CD14-positive monocyte (primary cell): ENCODE data around the gene LCE1F. TPM values are rescaled to one million over a fixed set of nuclear protein-coding genes. Genes with fewer than 3 reads are reported as not detected.

Experiments used
- DNase-seq, 3 donors: peaks; one replicate each; pipeline ENCODE4 v3.0.0-alpha.2; 2011 to 2022
- H2AFZ ChIP-seq: 2 replicates; pipeline ENCODE4 v1.6.0; 2012; ENCODE audit warnings: mild to moderate bottlenecking, low read depth, low read length, inconsistent platforms; ENCODE audit not compliant: insufficient read depth, poor library complexity, severe bottlenecking
- H3K27ac ChIP-seq, 2 donors: 1 replicate in 1 of 2; 2 replicates in 1 of 2; pipeline ENCODE4 v1.5.1; 2012 to 2013; ENCODE audit warnings: low read length in 2 of 2, control low read depth in 1 of 2, inconsistent platforms in 1 of 2, low read depth in 1 of 2, mild to moderate bottlenecking in 1 of 2
- H3K27me3 ChIP-seq, 2 donors: one replicate each; pipeline versions ENCODE4 v1.6.0 to v1.6.1; 2011 to 2013; ENCODE audit warnings: low read length in 2 of 2; ENCODE audit not compliant: control insufficient read depth in 2 of 2, insufficient read depth in 2 of 2
- H3K36me3 ChIP-seq, 2 donors: replicated peaks in 1 of 2; 1 replicate in 1 of 2; 2 replicates in 1 of 2; pipeline versions ENCODE4 v1.5.1 to v1.6.1; 2012 to 2013; ENCODE audit warnings: low read length in 2 of 2, control low read depth in 1 of 2, inconsistent platforms in 1 of 2, mild to moderate bottlenecking in 1 of 2; ENCODE audit not compliant: insufficient read depth in 2 of 2, control insufficient read depth in 1 of 2
- H3K4me1 ChIP-seq, 2 donors: 1 replicate in 1 of 2; 2 replicates in 1 of 2; pipeline versions ENCODE4 v1.5.1 to v1.6.1; 2012 to 2013; ENCODE audit warnings: low read length in 2 of 2, control low read depth in 1 of 2, inconsistent platforms in 1 of 2, mild to moderate bottlenecking in 1 of 2, moderate library complexity in 1 of 2; ENCODE audit not compliant: insufficient read depth in 2 of 2, control insufficient read depth in 1 of 2
- H3K4me2 ChIP-seq: replicated peaks from 2 replicates; pipeline ENCODE3; 2012; ENCODE audit warnings: low read length, moderate library complexity, mild to moderate bottlenecking; ENCODE audit not compliant: poor library complexity, severe bottlenecking; ENCODE audit errors: extremely low read depth
- H3K4me3 ChIP-seq, 3 experiments: fragments of 200-600 bp in 1 of 3; sonication (generic) in 1 of 3; replicated peaks in 1 of 3; 1 replicate in 2 of 3; 2 replicates in 1 of 3; pipeline ENCODE4 v1.5.1; 2011 to 2013; ENCODE audit warnings: low read length in 3 of 3, mild to moderate bottlenecking in 3 of 3, control low read depth in 2 of 3, low read depth in 2 of 3, inconsistent platforms in 1 of 3, moderate library complexity in 1 of 3
- H3K79me2 ChIP-seq: 2 replicates; pipeline ENCODE4 v1.6.0; 2012; ENCODE audit warnings: mild to moderate bottlenecking, control low read depth, inconsistent platforms, low read length, moderate library complexity; ENCODE audit not compliant: insufficient read depth
- H3K9ac ChIP-seq: 2 replicates; pipeline ENCODE4 v1.6.0; 2017; ENCODE audit warnings: low read length, mild to moderate bottlenecking; ENCODE audit not compliant: insufficient read depth, poor library complexity, severe bottlenecking
- H3K9me3 ChIP-seq, 2 donors: replicated peaks in 1 of 2; 1 replicate in 1 of 2; 2 replicates in 1 of 2; pipeline versions ENCODE4 v1.5.1 to v1.6.1; 2012 to 2013; ENCODE audit warnings: low read length in 2 of 2, control low read depth in 1 of 2; ENCODE audit not compliant: control insufficient read depth in 1 of 2, insufficient read depth in 1 of 2
- H4K20me1 ChIP-seq: 2 replicates; pipeline ENCODE4 v1.6.0; 2012; ENCODE audit warnings: mild to moderate bottlenecking, low read length, control low read depth, moderate library complexity; ENCODE audit not compliant: insufficient read depth
- H3K27ac Mint-ChIP-seq, 7 donors: one replicate each; pipeline ENCODE4 v1.8.0; 2020; ENCODE audit warnings: mild to moderate bottlenecking in 7 of 7, mixed read lengths in 7 of 7, moderate library complexity in 6 of 7, inconsistent platforms in 2 of 7
- H3K27me3 Mint-ChIP-seq, 3 donors: one replicate each; pipeline ENCODE4 v1.8.0; 2021 to 2022; ENCODE audit warnings: low read depth in 3 of 3, mild to moderate bottlenecking in 3 of 3, mixed read lengths in 3 of 3, moderate library complexity in 3 of 3, inconsistent platforms in 1 of 3
- H3K36me3 Mint-ChIP-seq, 2 donors: one replicate each; pipeline ENCODE4 v1.8.0; 2020; ENCODE audit warnings: mixed read lengths in 2 of 2, inconsistent platforms in 1 of 2, mild to moderate bottlenecking in 1 of 2
- H3K4me1 Mint-ChIP-seq: one replicate; pipeline ENCODE4 v1.8.0; 2020; ENCODE audit warnings: mild to moderate bottlenecking, mixed read lengths
- H3K4me3 Mint-ChIP-seq, 2 donors: one replicate each; pipeline ENCODE4 v1.8.0; 2020; ENCODE audit warnings: mild to moderate bottlenecking in 2 of 2, mixed read lengths in 2 of 2, moderate library complexity in 1 of 2
- H3K9me3 Mint-ChIP-seq, 7 donors: one replicate each; pipeline ENCODE4 v1.8.0; 2020 to 2022; ENCODE audit warnings: mixed read lengths in 7 of 7, mild to moderate bottlenecking in 6 of 7, moderate library complexity in 6 of 7, inconsistent platforms in 2 of 7
- WGBS: methylation state at CpG from one replicate; pipeline ENCODE4 v1.1.5; 2013; ENCODE audit warnings: missing lambda C conversion rate; ENCODE audit not compliant: insufficient coverage; 5-methylcytosine and 5-hydroxymethylcytosine counted together
- intact Hi-C, 2 donors: fragments of 100-400 bp; cut with micrococcal nuclease; formaldehyde crosslinking; loops; one replicate each; pipeline versions ENCODE4 v1.15.0 to v1.15.1; 2023
- polyA plus RNA-seq, 3 donors: library from polyadenylated mRNA; depleted of rRNA in 1 of 3; unstranded in 2 of 3; stranded (reverse) in 1 of 3; fragments of 300-500 nt in 2 of 3; fragments of >200 nt in 1 of 3; fragmentation: Illumina TruSeq in 2 of 3; gene quantifications; 1 replicate in 2 of 3; 2 replicates in 1 of 3; pipeline ENCODE4 v1.2.3, GENCODE V29; 2012 to 2021
- TF ChIP-seq, protein P1 (sequence below): fragments of 200-600 bp; IDR thresholded peaks from one replicate; pipeline ENCODE4 v1.8.0; 2022; ENCODE audit warnings: antibody characterized with exemption, mild to moderate bottlenecking

Gene LCE1F
- polyA plus RNA-seq, 3 donors: not detected

DNA sequence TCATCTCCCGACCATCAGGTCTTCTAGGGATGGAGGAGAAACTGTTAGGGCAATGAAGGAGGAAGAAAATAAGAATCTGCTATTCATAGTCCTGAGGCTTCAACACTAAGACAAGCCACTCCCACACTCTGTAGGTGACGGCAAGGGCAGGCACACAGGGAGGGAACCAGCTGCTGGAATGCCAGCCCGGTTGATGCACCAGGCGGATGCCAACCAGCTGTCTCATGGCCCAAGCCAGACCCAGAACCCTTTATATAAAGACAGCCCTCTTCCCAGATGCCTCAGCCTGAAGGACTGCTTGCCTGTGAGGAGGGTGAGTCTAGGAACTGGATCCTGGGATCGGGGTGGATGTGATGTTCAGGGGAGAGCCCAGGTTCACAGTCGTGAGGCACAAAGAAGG lies 17.2 kb upstream of the LCE1F start, which contains the start of gene KPRP:
Gene KPRP, plus strand, starts transcription at position 279 of the 400 bp plus-strand sequence. CDS start 1,564 bp downstream, outside the sequence.
- Histone ChIP-seq H3K27ac (no peak within 1 kb of the TSS), H4K20me1 (no peaks in the 10 kb centered on the region), H2AFZ (no peak within 1 kb of the TSS), H3K27me3 (peaks cover 0 to 3% of the 10 kb centered on the region in 2 donors), H3K9ac (no peak within 1 kb of the TSS), H3K36me3 (no peaks in the 10 kb centered on the region), H3K79me2 (no peaks in the 10 kb centered on the region), H3K9me3 (no peaks in the 10 kb centered on the region), H3K4me3 (no peak within 1 kb of the TSS), H3K4me2 (no peak within 1 kb of the TSS), H3K4me1 (no peaks in the 10 kb centered on the region)
- no peak for DNase-seq
- Mint-ChIP-seq H3K9me3 (peaks cover 0 to 2% (median 0%) of the 10 kb centered on the region in 7 donors), H3K27me3 (peaks cover 3 to 14% (median 7%) of the 10 kb centered on the region in 3 donors), H3K36me3 (no peaks in the 10 kb centered on the region), H3K4me1 (no peaks in the 10 kb centered on the region), H3K4me3 (no peak within 1 kb of the TSS), H3K27ac (no peak within 1 kb of the TSS)
- TF ChIP-seq, protein P1, sequence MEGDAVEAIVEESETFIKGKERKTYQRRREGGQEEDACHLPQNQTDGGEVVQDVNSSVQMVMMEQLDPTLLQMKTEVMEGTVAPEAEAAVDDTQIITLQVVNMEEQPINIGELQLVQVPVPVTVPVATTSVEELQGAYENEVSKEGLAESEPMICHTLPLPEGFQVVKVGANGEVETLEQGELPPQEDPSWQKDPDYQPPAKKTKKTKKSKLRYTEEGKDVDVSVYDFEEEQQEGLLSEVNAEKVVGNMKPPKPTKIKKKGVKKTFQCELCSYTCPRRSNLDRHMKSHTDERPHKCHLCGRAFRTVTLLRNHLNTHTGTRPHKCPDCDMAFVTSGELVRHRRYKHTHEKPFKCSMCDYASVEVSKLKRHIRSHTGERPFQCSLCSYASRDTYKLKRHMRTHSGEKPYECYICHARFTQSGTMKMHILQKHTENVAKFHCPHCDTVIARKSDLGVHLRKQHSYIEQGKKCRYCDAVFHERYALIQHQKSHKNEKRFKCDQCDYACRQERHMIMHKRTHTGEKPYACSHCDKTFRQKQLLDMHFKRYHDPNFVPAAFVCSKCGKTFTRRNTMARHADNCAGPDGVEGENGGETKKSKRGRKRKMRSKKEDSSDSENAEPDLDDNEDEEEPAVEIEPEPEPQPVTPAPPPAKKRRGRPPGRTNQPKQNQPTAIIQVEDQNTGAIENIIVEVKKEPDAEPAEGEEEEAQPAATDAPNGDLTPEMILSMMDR: no peak
- 84% methylated on average over 4 of the region's 6 CpGs for WGBS
- intact Hi-C loops: no loop called here

DNA sequence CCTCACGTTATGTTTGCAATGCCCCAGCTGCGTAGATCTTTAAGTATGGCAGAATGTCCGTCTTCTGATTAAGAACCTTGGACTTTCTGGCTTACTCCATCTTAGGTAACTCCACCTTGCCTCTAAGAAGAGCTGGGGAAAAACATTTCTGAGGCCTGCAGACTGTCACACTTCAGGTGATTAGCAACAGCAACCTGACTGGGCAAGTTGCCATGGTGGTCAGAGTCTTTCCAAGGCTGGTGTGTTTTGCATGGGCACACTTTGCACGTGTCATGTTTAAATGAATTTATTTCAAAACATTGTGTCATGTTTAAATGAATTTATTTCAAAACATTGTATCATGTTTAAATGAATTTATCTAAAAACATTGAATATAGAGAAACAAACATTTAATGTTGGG lies 16.3 kb upstream of the LCE1F start:
- H4K20me1 ChIP-seq: no peaks in the 10 kb centered on the region
- no peak overlapping the region for H3K4me2 ChIP-seq
- TF ChIP-seq, protein P1: no peak
- no peaks in the 10 kb centered on the region for H3K4me1 ChIP-seq
- no peak for DNase-seq
- no peaks in the 10 kb centered on the region for H3K9me3 ChIP-seq
- H2AFZ ChIP-seq: no peak overlapping the region
- no peaks in the 10 kb centered on the region for H3K27me3 ChIP-seq
- intact Hi-C loops: no loop called here
- 92% methylated on average over 3 of the region's 4 CpGs for WGBS
- no peak overlapping the region for H3K27ac Mint-ChIP-seq
- no peak overlapping the region for H3K9ac ChIP-seq
- H3K79me2 ChIP-seq: no peaks in the 10 kb centered on the region
- peaks cover 0 to 13% (median 5%) of the 10 kb centered on the region in 3 donors for H3K27me3 Mint-ChIP-seq
- no peaks in the 10 kb centered on the region for H3K36me3 Mint-ChIP-seq
- no peaks in the 10 kb centered on the region for H3K4me1 Mint-ChIP-seq
- no peak overlapping the region for H3K4me3 Mint-ChIP-seq
- H3K36me3 ChIP-seq: no peaks in the 10 kb centered on the region
- no peak overlapping the region for H3K4me3 ChIP-seq
- peaks cover 0 to 2% (median 0%) of the 10 kb centered on the region in 7 donors for H3K9me3 Mint-ChIP-seq
- no peak overlapping the region for H3K27ac ChIP-seq
